Chondrocyte (in vitro differentiated cells): ENCODE measurements around the gene ELK3. TPM values are rescaled to one million over a fixed set of nuclear protein-coding genes. Genes with fewer than 3 reads are reported as not detected.

Experiments
- total RNA-seq: library from RNA; stranded (reverse); gene quantifications from 3 replicates; pipeline ENCODE4 v1.2.1, GENCODE V29; 2021

Gene ELK3
- total RNA-seq, 1 donor from 2014 or later: 38.8 TPM

Other genes starting within 250 kb of the ELK3 start
- gene HAL, start 198.0 kb upstream of the ELK3 start, total RNA-seq: 0.10 to 0.92 TPM (median 0.28 TPM) in 3 replicates
- 52.7 to 59.7 TPM (median 55.0 TPM) in 3 replicates for gene LTA4H, start 158.8 kb upstream of the ELK3 start, total RNA-seq
- 26.8 to 28.5 TPM (median 26.9 TPM) in 3 replicates for gene CDK17, start 206.1 kb downstream of the ELK3 start, total RNA-seq